Anterior cingulate cortex (tissue), 58 donors: Measurements from ENCODE around the gene SRBD1.

Source experiments
- DNase-seq, 58 donors: peaks; one replicate each; lab custom pipeline; 2025; lab: John Stamatoyannopoulos, UW

Gene SRBD1

GRCh38 chr2:45394216-45394615 is 216.9 kb downstream of the SRBD1 start:
- DNase-seq, result no peak

DNA sequence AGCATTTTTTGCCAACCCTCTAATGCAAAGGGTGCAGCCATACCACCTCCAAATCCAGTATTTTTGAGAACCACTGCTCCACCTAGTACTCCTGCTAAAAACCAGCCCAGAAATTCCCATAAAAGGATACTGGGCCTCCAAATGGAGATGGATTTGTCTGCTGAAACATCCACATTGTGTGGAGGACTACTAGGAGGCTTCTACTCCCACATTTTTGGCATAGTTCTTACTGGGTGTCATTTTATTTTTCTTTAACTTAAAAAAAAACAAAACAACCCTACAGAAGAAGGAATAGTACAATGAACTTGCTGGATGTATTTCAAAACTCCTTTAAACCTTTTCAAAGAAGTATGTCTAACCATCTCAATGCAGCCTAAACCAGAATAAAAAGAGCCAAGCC is 219.2 kb downstream of the SRBD1 start:
- no peak for DNase-seq

GRCh38 chr2:45390861-45391260 is 220.2 kb downstream of the SRBD1 start:
- DNase-seq, result no peak

DNA sequence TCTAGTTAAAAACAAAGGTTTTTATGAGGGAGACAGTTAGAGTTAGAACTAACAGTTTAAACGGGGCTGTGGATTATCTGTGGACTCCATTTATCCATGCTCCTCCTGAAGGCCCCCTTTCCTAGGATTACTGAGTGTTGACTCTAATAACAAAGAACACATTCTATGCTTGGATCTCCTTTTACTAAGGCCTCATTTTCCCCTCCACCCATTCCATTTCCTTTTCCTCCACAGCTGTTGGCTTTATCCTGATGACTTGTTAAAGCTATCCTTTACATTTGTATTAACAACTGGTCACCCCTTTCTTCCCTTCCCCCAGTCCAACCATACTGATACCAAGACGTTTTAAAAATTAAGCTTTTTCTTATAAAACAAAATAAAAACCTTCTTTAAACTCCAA is 220.6 kb downstream of the SRBD1 start:
- DNase-seq, result no peak

DNA sequence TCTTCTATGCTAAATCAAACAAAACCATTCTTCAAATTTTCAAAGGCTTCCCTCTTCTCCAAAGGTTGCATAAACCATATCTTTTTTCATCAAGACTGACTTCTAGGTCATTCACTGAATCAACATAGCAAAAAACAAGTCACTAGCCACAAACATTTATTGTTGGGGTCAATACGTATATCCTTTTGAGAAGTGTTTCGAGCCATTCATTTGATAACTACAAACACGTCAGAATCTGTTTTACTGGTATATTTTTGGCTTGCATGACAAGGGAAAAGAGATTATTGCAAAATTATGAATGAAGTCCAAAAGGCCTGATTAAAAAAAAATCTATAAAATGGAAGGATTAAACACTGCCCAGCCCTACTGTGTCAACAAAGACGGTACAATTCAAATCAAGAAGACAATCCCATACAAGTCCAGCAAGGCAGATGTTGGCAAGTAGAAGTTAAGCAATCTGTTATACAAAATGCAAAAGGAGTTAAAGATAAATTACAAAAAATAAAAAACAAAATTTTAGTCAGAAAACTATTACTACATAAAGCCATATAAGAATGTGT is 222.4 kb downstream of the SRBD1 start:
- no peak for DNase-seq

- DNase-seq, result peak in 9 of 58 donors; percentile 1 to 43 (median 7)
Observed at GRCh38 chr2:45382744-45383143, 228.3 kb downstream of the SRBD1 start.

DNA sequence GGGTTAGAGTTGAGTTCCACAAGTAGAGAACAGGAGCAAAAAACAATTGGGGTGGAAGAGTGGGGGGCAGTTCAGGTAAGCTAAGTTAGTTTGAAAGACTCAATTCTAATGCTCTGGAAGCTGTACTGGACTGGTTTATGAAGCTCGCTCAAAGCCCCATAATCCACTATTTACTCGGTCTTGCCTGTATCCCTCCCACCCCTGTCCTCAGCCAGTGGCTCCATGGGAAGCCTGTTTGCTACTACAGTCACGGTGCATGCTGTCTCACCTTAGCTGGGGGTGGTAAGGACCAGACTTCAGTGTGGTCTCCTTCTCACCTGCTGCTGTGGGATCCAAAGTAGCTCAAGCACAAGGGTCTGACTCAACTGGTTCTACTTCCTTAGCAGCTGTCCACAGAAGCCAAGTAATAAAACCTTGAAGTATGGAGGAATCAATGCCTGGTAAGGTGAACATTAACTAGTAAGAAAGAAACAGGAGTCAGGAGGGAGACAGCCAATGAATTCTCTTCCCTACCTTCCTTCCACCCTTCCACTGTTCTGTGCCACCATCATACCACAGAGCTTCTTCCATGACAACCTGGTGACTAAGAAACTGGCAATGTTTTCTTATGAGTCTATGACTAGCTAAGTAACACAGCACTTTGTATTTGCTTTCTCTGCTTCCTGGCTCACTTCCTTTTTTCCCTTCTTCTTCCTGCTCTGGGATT is 230.8 kb downstream of the SRBD1 start:
- DNase-seq, result no peak

GRCh38 chr2:45379399-45380087 is 231.5 kb downstream of the SRBD1 start:
- DNase-seq, result no peak

GRCh38 chr2:45373534-45373933 is 237.5 kb downstream of the SRBD1 start:
- DNase-seq, result no peak

- no peak for DNase-seq
Observed at GRCh38 chr2:45370369-45370768, 240.7 kb downstream of the SRBD1 start.

DNA sequence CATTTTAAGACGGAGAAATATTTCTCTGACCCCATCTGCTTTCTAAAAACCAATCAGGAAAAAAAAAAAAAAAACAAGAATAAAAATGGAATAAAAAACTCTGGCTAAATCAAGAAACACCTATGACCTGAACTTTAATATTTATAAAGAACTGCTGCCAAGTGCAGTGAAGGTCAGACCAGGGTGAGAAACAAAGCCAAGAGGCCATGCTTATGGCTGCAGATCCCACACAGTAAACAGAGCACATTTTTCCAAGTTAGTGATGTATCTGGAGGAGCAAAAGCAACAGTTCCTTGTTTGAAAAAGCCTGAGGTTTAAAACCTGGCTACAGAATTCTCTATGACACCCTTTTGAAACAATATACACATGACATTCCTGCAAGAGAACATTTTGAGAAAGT is 242.3 kb downstream of the SRBD1 start:
- no peak for DNase-seq

DNA sequence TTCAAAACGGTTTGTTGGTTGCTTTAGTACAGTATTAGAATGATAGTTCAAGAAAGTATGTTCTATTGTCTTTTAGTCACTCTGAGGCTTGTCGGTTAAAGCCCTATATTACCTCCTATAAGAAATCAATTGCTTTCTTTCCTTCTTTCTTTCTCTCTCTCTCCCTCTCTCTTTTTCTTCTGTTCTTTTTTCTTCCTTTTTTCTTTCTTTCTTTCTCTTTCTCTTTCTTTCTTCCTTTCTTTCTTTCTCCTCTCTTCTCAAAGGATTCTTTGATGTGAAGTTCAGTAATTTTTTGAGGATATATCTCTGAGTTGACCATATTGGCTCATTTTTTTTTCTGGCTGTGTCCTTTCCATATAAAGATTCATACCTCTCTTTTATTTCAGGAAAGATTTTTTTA is 249.4 kb downstream of the SRBD1 start:
- DNase-seq, result no peak

DNA sequence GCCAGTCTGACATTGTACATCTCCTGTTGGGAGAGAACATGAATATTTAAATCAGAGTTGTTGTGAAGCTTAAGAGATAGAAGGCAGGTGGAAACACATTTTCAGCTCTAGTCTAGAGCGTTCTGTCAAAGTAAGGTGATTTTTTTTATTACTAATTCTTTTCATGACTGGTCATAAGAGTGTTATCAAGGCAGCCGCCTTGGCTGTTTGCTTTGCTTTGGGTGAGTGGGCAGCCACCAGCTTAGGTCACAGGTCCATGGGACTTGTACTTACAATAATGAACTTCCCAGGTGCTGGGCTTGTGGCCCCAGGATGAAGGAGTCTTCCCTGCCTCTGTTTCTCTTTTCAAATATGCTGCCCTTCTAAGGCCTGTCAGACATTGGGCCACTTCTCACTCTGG is 256.3 kb downstream of the SRBD1 start:
- no peak for DNase-seq

GRCh38 chr2:45353879-45354278 is 257.2 kb downstream of the SRBD1 start:
- no peak for DNase-seq

- no peak for DNase-seq
Observed at GRCh38 chr2:45352506-45352905, 258.6 kb downstream of the SRBD1 start.

- no peak for DNase-seq
Observed at GRCh38 chr2:45345331-45346234, 265.5 kb downstream of the SRBD1 start.

- no peak for DNase-seq
Observed at GRCh38 chr2:45344502-45344901, 266.6 kb downstream of the SRBD1 start.

DNA sequence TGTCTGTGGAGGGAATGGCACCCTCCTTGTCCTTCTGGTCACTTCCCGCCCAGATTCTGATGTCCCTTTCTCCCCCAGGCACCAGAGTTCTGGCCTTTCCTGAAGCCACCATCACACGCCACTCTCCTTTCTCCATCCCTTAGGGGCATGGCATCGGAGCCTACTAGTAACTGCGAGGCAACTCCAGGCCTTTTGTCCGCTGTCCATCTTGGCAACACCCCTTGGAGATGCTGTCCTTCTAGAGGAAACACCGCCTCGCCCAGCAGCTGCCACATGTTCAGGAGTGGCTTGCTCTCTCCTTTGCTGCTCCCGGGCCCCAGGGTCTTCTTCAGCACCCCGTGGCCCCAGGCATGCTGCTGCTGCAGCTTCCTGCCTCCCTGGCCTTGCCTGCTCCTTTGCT is 267.0 kb downstream of the SRBD1 start:
- DNase-seq, result no peak

DNA sequence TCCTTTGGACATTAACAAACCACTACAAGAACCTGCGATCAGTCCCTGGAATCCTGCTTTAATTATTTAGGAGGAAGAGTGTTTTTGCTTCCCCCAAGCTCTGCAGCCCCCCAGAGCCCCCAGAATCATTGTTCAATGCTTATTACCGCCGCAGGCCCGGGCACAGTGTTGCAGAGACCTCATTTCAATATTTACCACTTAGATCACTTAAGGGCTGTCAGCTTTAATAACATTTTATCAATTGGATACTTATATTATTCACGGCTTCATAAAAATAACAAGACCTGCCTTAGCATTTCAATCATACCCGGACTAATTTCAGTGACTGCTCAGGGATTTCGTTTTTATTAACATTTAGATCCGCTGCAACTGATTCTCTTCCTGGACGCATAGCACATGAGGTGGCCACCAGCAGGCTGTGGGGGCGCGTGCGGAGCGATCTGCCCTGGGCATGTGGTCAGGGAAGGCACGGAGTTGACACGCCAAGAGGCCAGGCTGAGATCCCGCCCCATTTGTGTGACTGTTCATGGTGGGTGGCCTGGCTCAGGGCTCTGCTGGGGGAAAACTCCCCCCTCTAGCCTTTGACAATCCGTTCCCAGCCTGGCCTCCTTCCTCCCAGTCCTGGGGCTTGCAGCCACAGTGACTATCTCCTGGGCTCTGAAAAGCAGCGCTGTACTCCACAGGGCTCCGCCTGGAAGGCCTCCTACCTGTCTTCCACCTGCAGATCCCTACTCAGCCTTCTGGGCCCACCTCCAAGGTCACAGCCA is 267.6 kb downstream of the SRBD1 start:
- no peak for DNase-seq

DNA sequence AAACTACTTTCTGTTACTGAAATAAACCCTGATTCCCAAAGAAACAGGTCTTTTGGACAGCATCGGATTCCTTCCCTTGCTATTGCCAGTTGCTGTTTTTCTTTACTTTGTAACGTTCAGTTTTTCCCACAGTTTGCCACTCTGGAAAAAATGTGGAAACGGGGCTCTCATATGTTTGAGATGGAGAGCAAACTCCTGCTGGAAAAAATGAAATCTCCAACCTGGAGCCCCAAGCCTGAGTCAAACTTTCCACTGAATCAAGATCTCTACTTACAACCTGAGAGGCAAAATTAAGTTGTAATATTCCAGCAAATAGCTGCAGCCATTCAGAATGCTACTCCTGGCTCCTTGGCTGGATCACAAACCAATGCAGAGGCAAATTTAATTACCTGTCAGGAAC is 270.7 kb downstream of the SRBD1 start:
- no peak for DNase-seq
